ENCODE measurements around the gene TTC16.

TTC16 gene

GRCh38 chr9:127762111-127762676 is 46.3 kb downstream of the TTC16 start:
- no peaks in the 10 kb centered on the region for H3K27me3 Mint-ChIP-seq
- peaks cover 71% of the 10 kb centered on the region for H3K36me3 Mint-ChIP-seq (ENCODE audit: insufficient read depth)
- DNase-seq: no peak
- no peak for ATAC-seq (replicated peaks)
- no peaks in the 10 kb centered on the region for H3K9me3 Mint-ChIP-seq
- peak overlapping the region; percentile 95 for H3K27ac Mint-ChIP-seq
- no peak overlapping the region for H3K4me3 Mint-ChIP-seq
- peaks cover 50 to 53% of the 10 kb centered on the region in 2 donors for H3K4me1 Mint-ChIP-seq (ENCODE audit: low read depth in 2 of 2)

GRCh38 chr9:127763918-127764384 is 48.1 kb downstream of the TTC16 start:
- DNase-seq (no peak), ATAC-seq (replicated peaks) (peak; percentile 50)
- Mint-ChIP-seq H3K27ac (peak overlapping the region; percentile 95), H3K9me3 (no peaks in the 10 kb centered on the region), H3K27me3 (no peaks in the 10 kb centered on the region), H3K36me3 (ENCODE audit: insufficient read depth) (peaks cover 56% of the 10 kb centered on the region), H3K4me1 (ENCODE audit: low read depth in 2 of 2) (peaks cover 57 to 62% of the 10 kb centered on the region in 2 donors), H3K4me3 (no peak overlapping the region)

DNA sequence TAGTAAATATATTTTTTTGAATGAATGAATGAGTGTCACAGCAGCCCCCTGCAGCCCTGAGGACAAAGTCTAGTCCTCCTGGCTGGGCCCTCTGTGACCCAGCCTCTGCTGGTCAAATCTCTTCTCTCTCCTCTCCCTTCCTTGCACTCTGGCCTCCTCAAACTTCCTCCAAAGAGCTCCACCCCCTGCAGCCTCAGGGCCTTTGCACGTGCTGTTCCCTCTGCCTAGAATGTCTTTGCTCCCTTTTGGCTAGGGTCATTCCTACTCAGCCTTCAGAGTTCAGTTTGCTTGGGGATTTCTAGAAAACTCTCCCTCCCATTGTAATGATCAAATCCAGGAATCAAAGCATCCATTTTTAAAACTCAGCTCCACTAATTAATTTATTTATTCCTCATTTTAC is 49.5 kb downstream of the TTC16 start:
- Mint-ChIP-seq H3K4me3 (peak overlapping the region in 1 of 2 donors; percentile 43), H3K36me3 (ENCODE audit: insufficient read depth) (peaks cover 51% of the 10 kb centered on the region), H3K27me3 (no peaks in the 10 kb centered on the region), H3K9me3 (no peaks in the 10 kb centered on the region), H3K4me1 (ENCODE audit: low read depth in 2 of 2) (peaks cover 68 to 72% of the 10 kb centered on the region in 2 donors), H3K27ac (peak overlapping the region; percentile 95)
- ATAC-seq (replicated peaks) (no peak), DNase-seq (no peak)

DNA sequence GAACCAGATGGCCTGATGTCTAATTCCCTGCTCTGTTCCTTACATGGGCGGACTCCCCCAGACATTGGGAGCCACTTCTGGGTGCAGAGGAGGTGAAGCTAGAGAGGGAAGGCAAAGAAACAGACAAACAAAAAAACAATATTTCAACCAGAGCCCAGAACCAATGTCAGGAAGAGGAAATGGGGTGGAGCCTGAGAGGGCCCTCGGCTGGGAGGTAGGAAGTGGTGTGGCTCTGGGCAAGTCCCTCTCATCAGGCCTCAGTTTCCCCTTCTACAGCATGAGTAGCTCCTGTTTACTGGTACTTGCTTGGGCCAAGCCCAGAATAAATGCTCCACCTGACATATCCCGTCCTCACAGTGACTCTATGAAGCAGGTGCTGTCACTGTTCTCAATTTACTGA is 51.5 kb downstream of the TTC16 start:
- Mint-ChIP-seq H3K27me3 (no peaks in the 10 kb centered on the region), H3K36me3 (ENCODE audit: insufficient read depth) (peaks cover 56% of the 10 kb centered on the region), H3K9me3 (no peaks in the 10 kb centered on the region), H3K4me3 (peak overlapping the region; percentile 88 to 91), H3K4me1 (ENCODE audit: low read depth in 2 of 2) (peaks cover 73 to 80% of the 10 kb centered on the region in 2 donors), H3K27ac (peak overlapping the region; percentile 95)
- DNase-seq (no peak), ATAC-seq (replicated peaks) (no peak)

DNA sequence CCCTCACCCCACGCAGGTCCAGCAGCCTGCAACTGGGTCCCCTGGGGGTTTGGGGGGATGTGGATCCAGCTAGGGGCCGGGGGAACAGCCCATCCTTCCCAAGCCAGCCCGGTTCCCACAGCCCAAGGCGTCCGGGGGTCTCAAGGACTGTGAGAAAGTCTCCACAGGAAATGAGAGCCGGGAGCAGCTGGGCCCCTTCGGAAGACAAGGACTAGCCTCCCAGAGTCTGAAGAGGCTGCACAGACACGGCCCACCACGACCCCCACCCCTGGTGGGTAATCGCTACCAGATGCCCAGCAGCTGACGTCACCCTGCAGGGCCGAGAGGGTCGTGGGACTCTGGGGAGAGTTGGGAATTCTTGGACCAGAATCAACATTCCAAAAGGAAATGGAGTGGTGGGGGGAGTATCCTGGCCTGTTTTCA is 52.0 kb downstream of the TTC16 start:
- no peak for ATAC-seq (replicated peaks)
- Mint-ChIP-seq H3K27me3 (no peaks in the 10 kb centered on the region), H3K4me1 (ENCODE audit: low read depth in 2 of 2) (peaks cover 68 to 76% of the 10 kb centered on the region in 2 donors), H3K27ac (peak overlapping the region; percentile 95), H3K36me3 (ENCODE audit: insufficient read depth) (peaks cover 53% of the 10 kb centered on the region), H3K9me3 (no peaks in the 10 kb centered on the region), H3K4me3 (peak overlapping the region; percentile 88 to 91)
- DNase-seq: no peak

- Mint-ChIP-seq H3K36me3 (ENCODE audit: insufficient read depth) (peaks cover 57% of the 10 kb centered on the region), H3K27me3 (no peaks in the 10 kb centered on the region), H3K4me3 (peak overlapping the region; percentile 88 to 91), H3K27ac (peak overlapping the region; percentile 95), H3K4me1 (ENCODE audit: low read depth in 2 of 2) (peaks cover 62 to 73% of the 10 kb centered on the region in 2 donors), H3K9me3 (no peaks in the 10 kb centered on the region)
- ATAC-seq (replicated peaks) (no peak), DNase-seq (no peak)
Measured at GRCh38 chr9:127768698-127769097, 52.8 kb downstream of the TTC16 start.

DNA sequence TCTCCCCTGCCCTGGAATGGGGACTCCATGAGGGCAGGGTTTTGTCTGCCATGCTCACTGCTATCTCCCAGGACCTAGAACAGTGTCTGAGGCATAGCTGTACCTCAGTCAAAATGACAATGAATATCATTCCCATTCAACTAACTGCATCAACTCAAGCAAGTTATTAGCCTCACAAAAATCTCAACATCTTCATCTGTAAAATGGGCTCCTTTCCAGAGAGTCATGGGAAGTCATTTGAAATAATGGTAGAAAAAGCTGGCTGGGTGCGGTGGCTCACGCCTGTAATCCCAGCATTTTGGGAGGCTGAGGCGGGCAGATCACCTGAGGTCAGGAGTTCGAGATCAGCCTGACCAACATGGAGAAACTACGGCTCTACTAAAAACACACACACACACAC is 53.2 kb downstream of the TTC16 start:
- Mint-ChIP-seq H3K9me3 (no peaks in the 10 kb centered on the region), H3K27ac (peak overlapping the region; percentile 95), H3K4me1 (ENCODE audit: low read depth in 2 of 2) (peaks cover 61 to 72% of the 10 kb centered on the region in 2 donors), H3K36me3 (ENCODE audit: insufficient read depth) (peaks cover 61% of the 10 kb centered on the region), H3K27me3 (no peaks in the 10 kb centered on the region), H3K4me3 (peak overlapping the region; percentile 88 to 91)
- ATAC-seq (replicated peaks): no peak
- DNase-seq: no peak

- Mint-ChIP-seq H3K4me1 (ENCODE audit: low read depth in 2 of 2) (peaks cover 58 to 68% of the 10 kb centered on the region in 2 donors), H3K36me3 (ENCODE audit: insufficient read depth) (peaks cover 64% of the 10 kb centered on the region), H3K27me3 (no peaks in the 10 kb centered on the region), H3K9me3 (no peaks in the 10 kb centered on the region), H3K27ac (peak overlapping the region; percentile 95), H3K4me3 (peak overlapping the region; percentile 88 to 91)
- ATAC-seq (replicated peaks) (no peak), DNase-seq (no peak)
Measured at GRCh38 chr9:127769929-127770582, 54.2 kb downstream of the TTC16 start.

DNA sequence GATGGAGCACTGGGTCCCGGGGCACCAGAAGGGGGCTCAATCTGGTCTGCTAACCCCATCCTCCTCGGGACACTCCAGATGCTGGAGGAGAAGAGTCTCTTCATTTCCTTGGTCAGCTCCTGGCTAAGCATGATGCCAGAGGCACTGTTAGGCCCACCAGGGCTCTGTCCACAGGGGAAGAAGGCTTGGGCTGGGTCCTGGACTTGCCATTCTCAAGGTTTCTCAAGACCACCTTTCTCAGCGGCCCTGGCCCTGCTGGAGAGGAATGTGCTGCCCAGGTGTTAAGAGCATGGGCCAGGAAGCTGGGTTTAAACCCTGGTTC is 54.7 kb downstream of the TTC16 start:
- peak overlapping the region; percentile 95 for H3K27ac Mint-ChIP-seq
- peaks cover 53 to 63% of the 10 kb centered on the region in 2 donors for H3K4me1 Mint-ChIP-seq (ENCODE audit: low read depth in 2 of 2)
- peaks cover 59% of the 10 kb centered on the region for H3K36me3 Mint-ChIP-seq (ENCODE audit: insufficient read depth)
- H3K27me3 Mint-ChIP-seq: no peaks in the 10 kb centered on the region
- H3K9me3 Mint-ChIP-seq: no peaks in the 10 kb centered on the region
- H3K4me3 Mint-ChIP-seq: peak overlapping the region; percentile 88 to 91
- DNase-seq: no peak
- no peak for ATAC-seq (replicated peaks)

GRCh38 chr9:127770905-127771569 is 55.2 kb downstream of the TTC16 start:
- DNase-seq: peak; percentile 86 to 90 (median 90)
- peak; percentile 79 for ATAC-seq (replicated peaks)
- peaks cover 48 to 60% of the 10 kb centered on the region in 2 donors for H3K4me1 Mint-ChIP-seq (ENCODE audit: low read depth in 2 of 2)
- peaks cover 54% of the 10 kb centered on the region for H3K36me3 Mint-ChIP-seq (ENCODE audit: insufficient read depth)
- H3K4me3 Mint-ChIP-seq: peak overlapping the region; percentile 88 to 91
- no peaks in the 10 kb centered on the region for H3K27me3 Mint-ChIP-seq
- no peaks in the 10 kb centered on the region for H3K9me3 Mint-ChIP-seq
- peak overlapping the region; percentile 95 for H3K27ac Mint-ChIP-seq

DNA sequence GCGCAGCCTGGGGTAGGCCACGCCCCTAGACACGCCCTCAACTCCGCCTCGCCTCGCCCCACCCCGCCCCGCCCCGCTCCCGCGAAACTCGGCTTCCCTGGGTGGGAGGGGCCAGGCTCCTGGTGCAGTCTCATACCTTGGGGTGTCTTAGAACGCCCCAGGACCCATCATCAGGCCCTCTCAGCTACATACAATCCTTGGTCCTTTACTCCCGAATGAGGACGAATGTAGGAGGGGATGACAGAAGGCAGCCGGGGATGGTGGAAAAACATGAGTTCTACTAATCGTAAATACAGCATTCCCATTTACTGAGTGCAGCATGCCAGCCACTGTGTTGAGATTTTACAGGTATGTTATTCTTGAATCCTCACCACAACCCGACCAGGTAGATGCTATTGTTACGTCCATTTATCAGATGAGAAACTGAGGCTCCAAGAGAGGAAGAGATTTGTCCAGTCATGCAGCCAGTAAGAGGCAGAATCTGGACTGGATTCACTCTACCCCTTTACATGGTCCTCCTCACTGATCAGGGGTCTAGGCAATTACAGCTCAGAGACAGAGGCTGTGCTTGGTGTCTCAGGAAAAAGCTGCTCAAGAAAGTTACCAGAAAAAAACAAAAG is 55.8 kb downstream of the TTC16 start:
- Mint-ChIP-seq H3K27ac (peak overlapping the region; percentile 95), H3K4me1 (ENCODE audit: low read depth in 2 of 2) (peaks cover 51 to 58% of the 10 kb centered on the region in 2 donors), H3K36me3 (ENCODE audit: insufficient read depth) (peaks cover 56% of the 10 kb centered on the region), H3K27me3 (no peaks in the 10 kb centered on the region), H3K9me3 (no peaks in the 10 kb centered on the region), H3K4me3 (peak overlapping the region; percentile 88 to 91)
- DNase-seq (no peak), ATAC-seq (replicated peaks) (no peak)

DNA sequence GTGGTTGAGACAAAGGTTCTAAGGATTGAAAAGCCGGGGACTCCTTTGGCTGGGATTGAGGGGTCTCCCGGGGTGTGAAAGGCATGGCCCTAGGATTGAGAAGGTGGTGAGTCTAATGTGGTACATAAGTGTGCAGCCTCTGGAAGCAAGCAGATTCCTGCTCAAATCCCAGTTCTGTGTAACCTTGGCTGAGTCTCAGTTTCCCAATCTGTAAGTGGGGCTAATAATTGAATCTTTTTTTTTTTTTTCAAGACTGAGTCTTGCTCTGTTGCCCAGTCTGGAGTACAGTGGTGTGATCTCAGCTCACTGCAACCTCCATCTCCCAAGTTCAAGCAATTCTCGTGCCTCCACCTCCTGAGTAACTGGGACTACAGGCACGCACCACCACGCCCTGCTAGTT is 56.7 kb downstream of the TTC16 start:
- H3K27ac Mint-ChIP-seq: peak overlapping the region in 1 of 2 donors; percentile 22
- H3K9me3 Mint-ChIP-seq: no peaks in the 10 kb centered on the region
- DNase-seq: no peak
- H3K4me1 Mint-ChIP-seq (ENCODE audit: low read depth in 2 of 2): peaks cover 52 to 53% of the 10 kb centered on the region in 2 donors
- H3K27me3 Mint-ChIP-seq: no peaks in the 10 kb centered on the region
- no peak overlapping the region for H3K4me3 Mint-ChIP-seq
- no peak for ATAC-seq (replicated peaks)
- H3K36me3 Mint-ChIP-seq (ENCODE audit: insufficient read depth): peaks cover 57% of the 10 kb centered on the region

DNA sequence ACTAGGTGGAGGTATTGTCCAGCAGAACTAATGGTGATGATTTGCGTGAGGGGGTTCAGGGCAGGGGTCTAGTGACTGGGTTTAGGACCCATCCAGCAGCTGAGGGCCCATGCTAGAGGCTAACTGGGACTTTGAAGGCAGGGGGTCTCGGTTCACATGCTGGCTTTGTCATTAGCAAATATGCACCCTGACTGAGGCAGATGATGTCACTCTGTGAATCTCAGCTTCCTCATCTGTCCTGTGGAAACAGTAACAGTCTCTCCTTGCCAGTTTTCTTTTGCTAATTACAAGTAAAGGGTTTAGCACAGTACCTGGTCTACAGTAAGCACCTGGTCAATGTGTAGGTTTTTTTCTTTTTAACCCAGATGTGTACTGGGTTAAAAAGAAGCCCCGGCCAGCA is 57.4 kb downstream of the TTC16 start:
- H3K9me3 Mint-ChIP-seq: no peaks in the 10 kb centered on the region
- no peaks in the 10 kb centered on the region for H3K27me3 Mint-ChIP-seq
- DNase-seq (no peak), ATAC-seq (replicated peaks) (no peak)
- H3K4me3 Mint-ChIP-seq: peak overlapping the region in 1 of 2 donors; percentile 11
- peaks cover 50 to 54% of the 10 kb centered on the region in 2 donors for H3K4me1 Mint-ChIP-seq (ENCODE audit: low read depth in 2 of 2)
- peaks cover 58% of the 10 kb centered on the region for H3K36me3 Mint-ChIP-seq (ENCODE audit: insufficient read depth)
- H3K27ac Mint-ChIP-seq: peak overlapping the region in 1 of 2 donors; percentile 22

All from effector memory CD8-positive, alpha-beta T cell (primary cell).